Hematopoietic multipotent progenitor cell treated with erythropoietin and hydrocortisone succinate and interleukin-3 and kit ligand, for 4 days (in vitro differentiated cells): Measurements from ENCODE around the gene SLC22A4.

ENCODE experiments used
- DNase-seq: peaks from one replicate; pipeline ENCODE4 v3.0.0-alpha.2; 2015

SLC22A4 gene

GRCh38 chr5:132275367-132276220 lies 18.6 kb upstream of the SLC22A4 start:
- no peak for DNase-seq

DNA sequence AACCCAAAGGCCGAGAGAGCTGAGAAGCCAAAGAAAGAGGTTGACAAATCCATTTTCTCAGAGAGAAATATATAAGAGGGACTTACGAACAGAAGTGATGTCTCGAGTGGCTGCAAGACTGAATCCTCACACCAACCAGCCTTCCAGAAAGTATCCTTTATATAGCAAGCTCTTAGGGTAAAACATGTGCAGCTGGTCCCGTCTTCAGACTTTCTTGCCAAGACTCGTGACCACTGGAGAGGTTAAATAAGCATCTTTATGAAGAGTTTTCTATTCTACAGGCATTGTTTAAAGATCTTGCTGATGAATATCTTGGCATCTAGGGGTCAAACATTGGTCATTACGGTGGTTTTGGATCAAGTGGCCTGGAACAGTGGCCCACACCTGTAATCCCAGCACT lies 16.9 kb upstream of the SLC22A4 start:
- DNase-seq = no peak

- no peak for DNase-seq
These were observed 16.0 kb upstream of the SLC22A4 start for GRCh38 chr5:132277971-132278853.

DNA sequence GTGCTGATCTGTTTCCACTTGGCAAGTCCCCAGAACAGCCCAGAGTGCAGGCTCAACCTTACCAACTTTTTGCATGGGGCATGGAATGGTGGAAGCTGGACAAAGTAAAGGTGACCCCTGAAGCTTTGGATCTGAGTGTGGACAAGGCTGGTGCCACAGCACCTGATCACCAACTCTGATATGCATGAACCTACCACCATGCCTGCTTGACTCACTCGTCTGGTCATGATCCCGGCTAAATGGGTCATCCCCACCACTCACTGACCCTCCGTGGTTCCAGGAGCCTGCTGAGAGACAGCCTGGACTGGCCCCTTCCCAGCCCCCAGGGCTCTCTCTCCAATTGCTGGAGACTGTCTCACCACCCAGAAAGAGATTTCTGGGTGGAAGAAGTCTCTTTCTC lies 14.4 kb upstream of the SLC22A4 start:
- DNase-seq = no peak

- no peak for DNase-seq
These were observed 13.6 kb upstream of the SLC22A4 start for GRCh38 chr5:132280371-132281240.

- no peak for DNase-seq
These were observed 12.2 kb upstream of the SLC22A4 start for GRCh38 chr5:132281856-132282614.

- peak; percentile 60 for DNase-seq
These were observed 10.7 kb upstream of the SLC22A4 start for GRCh38 chr5:132283423-132284043.

DNA sequence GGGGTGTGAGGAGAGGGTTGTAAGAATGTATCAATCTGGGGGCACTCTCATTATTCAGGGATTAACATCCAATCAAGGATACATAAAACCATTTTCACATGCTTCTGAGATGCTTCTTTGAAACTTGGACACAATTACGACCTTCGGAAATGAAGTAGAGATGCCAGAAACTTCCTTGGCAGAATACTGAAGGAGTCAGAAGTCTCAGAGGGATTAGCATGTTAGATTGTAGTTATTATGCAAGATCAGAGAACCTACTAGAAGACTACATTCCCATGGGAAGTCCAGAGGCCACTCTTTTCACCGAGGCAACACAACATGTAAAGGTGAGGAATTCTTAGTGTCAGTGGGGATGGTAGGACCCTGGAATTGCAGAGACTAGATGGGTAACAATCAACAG lies 5.1 kb upstream of the SLC22A4 start:
- DNase-seq = no peak

DNA sequence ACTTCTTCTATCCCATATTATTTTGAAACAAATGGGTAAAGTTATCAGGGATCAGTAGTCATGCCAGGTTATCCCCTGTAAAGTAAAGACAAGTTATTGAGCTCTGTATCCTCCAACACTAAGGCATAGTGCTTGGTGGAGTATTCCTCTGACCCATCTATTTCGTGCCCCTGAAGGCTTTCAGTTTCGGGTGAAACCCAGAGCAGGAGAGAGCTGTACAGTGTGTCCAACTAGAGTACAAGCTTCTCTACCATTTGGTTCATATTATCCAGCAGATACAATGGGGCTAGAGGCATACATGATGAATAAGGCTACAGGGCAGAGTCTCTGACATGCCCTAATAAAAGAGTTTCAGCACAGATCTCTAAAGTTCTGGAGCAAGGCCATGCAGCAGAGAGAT lies 3.2 kb upstream of the SLC22A4 start:
- DNase-seq = no peak

GRCh38 chr5:132293066-132293991 lies 865 bp upstream of the SLC22A4 start:
- peak; percentile 95 for DNase-seq

GRCh38 chr5:132294728-132295504 lies 722 bp downstream of the SLC22A4 start:
- peak; percentile 93 for DNase-seq

- DNase-seq = no peak
These were observed 1.6 kb downstream of the SLC22A4 start for GRCh38 chr5:132295505-132296411.

GRCh38 chr5:132296412-132297016 lies 2.3 kb downstream of the SLC22A4 start:
- DNase-seq = no peak

GRCh38 chr5:132297211-132297940 lies 3.2 kb downstream of the SLC22A4 start:
- DNase-seq = no peak

DNA sequence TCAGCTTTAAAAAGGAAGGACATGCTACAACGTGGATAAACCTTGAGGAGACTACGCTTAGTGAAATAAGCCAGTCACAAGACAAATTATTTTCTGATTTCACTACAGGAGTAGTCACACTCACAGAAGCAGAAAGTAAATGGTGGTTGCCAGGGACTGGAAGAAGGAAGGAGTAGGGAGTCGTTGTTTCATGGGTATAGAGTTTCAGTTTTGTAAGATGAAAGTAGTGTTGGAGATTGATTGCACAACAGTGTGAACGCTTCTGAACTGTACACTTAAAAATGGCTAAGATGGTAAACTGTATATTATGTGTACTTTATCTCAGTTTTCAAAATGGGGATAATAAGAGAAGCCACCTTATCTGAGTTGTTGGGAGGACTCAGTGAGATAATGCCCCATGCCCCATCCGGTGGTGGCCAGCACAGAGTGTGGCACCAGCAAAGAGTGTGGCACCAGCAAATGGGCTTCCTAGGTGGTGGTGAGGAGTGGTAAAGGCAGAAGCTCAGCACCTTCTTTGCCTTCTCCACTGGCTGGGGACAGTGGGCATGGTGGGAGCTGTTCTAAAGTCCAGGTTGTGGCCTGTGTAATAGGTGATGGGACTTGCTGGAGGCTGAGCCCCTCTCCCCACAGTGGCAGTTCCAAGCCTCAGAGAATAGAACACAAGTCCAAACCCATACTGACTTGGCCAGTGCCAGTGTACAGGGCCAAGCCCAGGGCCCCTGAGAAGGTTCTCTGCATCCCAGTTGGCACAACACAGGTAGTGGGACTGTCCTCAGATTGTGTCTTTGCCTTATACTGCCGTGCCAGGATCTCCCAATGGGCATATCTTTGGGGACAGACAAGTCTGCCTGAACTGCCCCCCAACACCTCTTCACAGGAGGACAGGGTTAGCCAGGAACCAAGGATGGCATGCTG lies 4.4 kb downstream of the SLC22A4 start:
- DNase-seq = peak; percentile 38

GRCh38 chr5:132299917-132300316 lies 5.7 kb downstream of the SLC22A4 start:
- DNase-seq = no peak
